ENCODE results near the gene CKAP5.

GRCh38 chr11:46736615-46737014 lies 109.5 kb downstream of the CKAP5 start:
- TF ChIP-seq CTCF (conservative IDR thresholded peaks at IDR 0.05) (no peak), ZFX (IDR thresholded peaks at IDR 0.05) (no peak)
